H1 (cell line): Measurements from ENCODE around the gene NGFR. TPM values are rescaled to one million over a fixed set of nuclear protein-coding genes. Genes with fewer than 3 reads are reported as not detected.

Source experiments
- BACH1 ChIP-seq: IDR thresholded peaks from 2 replicates; pipeline ENCODE4 v1.6.1; 2012; ENCODE audit warnings: low read length, improper control_type of control experiment
- BRCA1 ChIP-seq: IDR thresholded peaks from 2 replicates; pipeline ENCODE4 v1.6.1; 2012; ENCODE audit warnings: low read depth, low read length, improper control_type of control experiment
- CBX5 ChIP-seq: fragments of 300-800, 300-1000 bp; sonication (generic); IDR thresholded peaks from 2 replicates; pipeline ENCODE4 v1.7.1; 2016; ENCODE audit warnings: antibody characterized with exemption, low read length, low read depth
- RNF2 ChIP-seq: fragments of 200-900, 300-1000 bp; sonication (generic); IDR thresholded peaks from 2 replicates; pipeline ENCODE4 v1.7.1; 2016; ENCODE audit warnings: borderline replicate concordance, low read depth, mild to moderate bottlenecking, antibody characterized with exemption, low read length; ENCODE audit not compliant: poor library complexity, severe bottlenecking; ENCODE audit errors: missing control alignments
- SAP30 ChIP-seq: fragments of 300-600 bp; sonication (generic); IDR thresholded peaks from 2 replicates; pipeline ENCODE4 v1.7.1; 2012; ENCODE audit warnings: low read length, moderate library complexity, mild to moderate bottlenecking, inconsistent platforms; ENCODE audit not compliant: insufficient read depth, insufficient replicate concordance
- SRF ChIP-seq: IDR thresholded peaks from 2 replicates; pipeline ENCODE4 v1.6.1; 2011; ENCODE audit warnings: mild to moderate bottlenecking, low read depth, low read length, moderate library complexity
- TCF12 ChIP-seq: IDR thresholded peaks from 2 replicates; pipeline ENCODE4 v1.6.1; 2011; ENCODE audit warnings: low read depth, mild to moderate bottlenecking, low read length
- polyA plus RNA-seq, 7 experiments: library from polyadenylated mRNA; depleted of rRNA in 3 of 7; stranded (reverse) in 5 of 7; unstranded in 2 of 7; fragments of >200 nt in 5 of 7; fragments of 200-250 nt in 2 of 7; gene quantifications; 1 replicate in 5 of 7; 2 replicates in 1 of 7; 4 replicates in 1 of 7; pipeline versions ENCODE4 v1.2.1 to v1.2.3, GENCODE V29; 2011 to 2013; ENCODE audit warnings: missing spikeins in 2 of 7, mixed read lengths in 2 of 7
- total RNA-seq: library from RNA; stranded (reverse); fragmentation: NEBNext Ultra II Directional; extraction: Animal tissue kit (Norgen Biotek cat#: 25700); gene quantifications from 2 replicates; pipeline ENCODE4 v1.2.1, GENCODE V29; 2021
- TF ChIP-seq, protein P1 (sequence below): IDR thresholded peaks from 2 replicates; pipeline ENCODE4 v1.6.1; 2011; ENCODE audit warnings: low read length, improper control_type of control experiment
- TF ChIP-seq, protein P2 (sequence below): IDR thresholded peaks from 2 replicates; pipeline ENCODE4 v1.6.1; 2011; ENCODE audit warnings: low read depth, mild to moderate bottlenecking, low read length; ENCODE audit not compliant: insufficient read depth

The NGFR gene
- total and polyA plus RNA-seq, 2 of the 8 experiments (the other 6 are each of a cell fraction or from before 2014, with no cell fraction given) = 8.1 to 10.3 TPM

DNA sequence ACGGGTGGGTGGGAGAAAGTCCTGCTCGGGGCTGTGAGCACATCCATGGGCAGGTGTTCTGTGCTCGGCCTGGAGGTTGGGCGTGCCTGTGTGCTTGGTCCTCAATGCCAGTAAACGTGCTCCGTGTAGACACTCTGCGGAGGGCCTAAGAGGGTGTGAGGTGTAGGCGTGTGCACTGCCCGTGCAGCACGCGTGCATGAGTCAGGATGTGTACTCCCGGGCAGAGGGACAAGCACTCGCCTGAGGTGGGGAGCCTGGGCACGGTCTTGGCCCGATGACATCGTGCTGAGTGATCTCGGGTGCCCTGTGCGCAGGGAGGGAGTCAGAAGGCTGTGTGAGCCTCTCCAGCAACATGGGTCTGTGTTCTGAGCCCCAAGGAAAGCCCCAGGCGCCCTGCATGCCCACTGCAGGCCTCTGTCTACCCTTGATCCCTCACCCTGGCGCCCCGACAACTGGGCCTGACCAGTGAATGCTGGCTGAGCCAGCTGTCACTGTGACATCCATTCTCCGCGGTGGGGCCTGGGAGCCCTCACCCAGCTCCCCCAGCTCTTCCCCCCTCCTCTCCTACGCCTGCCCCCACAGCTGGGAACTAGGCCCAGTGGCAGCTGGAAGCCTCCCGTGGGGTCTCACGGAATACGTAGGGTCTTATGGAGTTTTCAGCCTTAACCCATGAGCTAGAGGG, 57.1 kb downstream of the NGFR start (continued):
- TF ChIP-seq, protein P1, sequence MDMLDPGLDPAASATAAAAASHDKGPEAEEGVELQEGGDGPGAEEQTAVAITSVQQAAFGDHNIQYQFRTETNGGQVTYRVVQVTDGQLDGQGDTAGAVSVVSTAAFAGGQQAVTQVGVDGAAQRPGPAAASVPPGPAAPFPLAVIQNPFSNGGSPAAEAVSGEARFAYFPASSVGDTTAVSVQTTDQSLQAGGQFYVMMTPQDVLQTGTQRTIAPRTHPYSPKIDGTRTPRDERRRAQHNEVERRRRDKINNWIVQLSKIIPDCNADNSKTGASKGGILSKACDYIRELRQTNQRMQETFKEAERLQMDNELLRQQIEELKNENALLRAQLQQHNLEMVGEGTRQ = no peak
- TF ChIP-seq CBX5 = no peak
- TF ChIP-seq, protein P2, sequence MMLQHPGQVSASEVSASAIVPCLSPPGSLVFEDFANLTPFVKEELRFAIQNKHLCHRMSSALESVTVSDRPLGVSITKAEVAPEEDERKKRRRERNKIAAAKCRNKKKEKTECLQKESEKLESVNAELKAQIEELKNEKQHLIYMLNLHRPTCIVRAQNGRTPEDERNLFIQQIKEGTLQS = no peak
- TF ChIP-seq BACH1 = no peak
- no peak for TF ChIP-seq BRCA1
- TF ChIP-seq SAP30 = no peak
- TF ChIP-seq RNF2 = no peak
- TF ChIP-seq SRF = no peak
- no peak for TF ChIP-seq TCF12
